Measurements from ENCODE around the gene ABCD1. TPM values are rescaled to one million over a fixed set of nuclear protein-coding genes. Genes with fewer than 3 reads are reported as not detected.
"Not testable (repeated sequence)": the region's sequence is repeated elsewhere in the genome, so short reads cannot be mapped to it uniquely, and the experiment has no call there.

ABCD1 gene
- total RNA-seq, 1 experiment from 2014 or later, result 9.1 TPM

GRCh38 chrX:153697924-153698865, 26.5 kb upstream of the ABCD1 start:
- Mint-ChIP-seq H3K4me1 (no peaks in the 10 kb centered on the region), H3K27me3 (ENCODE audit: low read depth) (no peaks in the 10 kb centered on the region), H3K27ac (peak overlapping the region; percentile 20; the same call in 1 of the 2 replicates), H3K9me3 (no peaks in the 10 kb centered on the region), H3K4me3 (no peak overlapping the region), H3K36me3 (peaks cover 6% of the 10 kb centered on the region; the same call in 1 of the 2 replicates)
- CTCF ChIA-PET, result interaction anchor here (1.2 to 2.6 kb wide), 2 partner anchors 10 to 120 kb away, joined by 3 to 6 read pairs; no protein-coding TSS in a partner anchor
- POLR2A ChIA-PET, result interaction anchor here (1.4 kb wide), 1 partner anchor 13 kb away, joined by 4 read pairs; no protein-coding TSS in a partner anchor
- ATAC-seq, result no peak
- no peak for DNase-seq (ENCODE audit: low spot score)
- TF ChIP-seq FOXK1 (CRISPR knock-in tag; IDR thresholded peaks at IDR 0.05) (no peak), IRF2 (CRISPR knock-in tag; IDR thresholded peaks at IDR 0.05; ENCODE audit: borderline replicate concordance, low read depth) (no peak)
- TF ChIP-seq, protein P1, sequence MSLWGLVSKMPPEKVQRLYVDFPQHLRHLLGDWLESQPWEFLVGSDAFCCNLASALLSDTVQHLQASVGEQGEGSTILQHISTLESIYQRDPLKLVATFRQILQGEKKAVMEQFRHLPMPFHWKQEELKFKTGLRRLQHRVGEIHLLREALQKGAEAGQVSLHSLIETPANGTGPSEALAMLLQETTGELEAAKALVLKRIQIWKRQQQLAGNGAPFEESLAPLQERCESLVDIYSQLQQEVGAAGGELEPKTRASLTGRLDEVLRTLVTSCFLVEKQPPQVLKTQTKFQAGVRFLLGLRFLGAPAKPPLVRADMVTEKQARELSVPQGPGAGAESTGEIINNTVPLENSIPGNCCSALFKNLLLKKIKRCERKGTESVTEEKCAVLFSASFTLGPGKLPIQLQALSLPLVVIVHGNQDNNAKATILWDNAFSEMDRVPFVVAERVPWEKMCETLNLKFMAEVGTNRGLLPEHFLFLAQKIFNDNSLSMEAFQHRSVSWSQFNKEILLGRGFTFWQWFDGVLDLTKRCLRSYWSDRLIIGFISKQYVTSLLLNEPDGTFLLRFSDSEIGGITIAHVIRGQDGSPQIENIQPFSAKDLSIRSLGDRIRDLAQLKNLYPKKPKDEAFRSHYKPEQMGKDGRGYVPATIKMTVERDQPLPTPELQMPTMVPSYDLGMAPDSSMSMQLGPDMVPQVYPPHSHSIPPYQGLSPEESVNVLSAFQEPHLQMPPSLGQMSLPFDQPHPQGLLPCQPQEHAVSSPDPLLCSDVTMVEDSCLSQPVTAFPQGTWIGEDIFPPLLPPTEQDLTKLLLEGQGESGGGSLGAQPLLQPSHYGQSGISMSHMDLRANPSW (CRISPR knock-in tag; conservative IDR thresholded peaks at IDR 0.05; ENCODE audit: low read depth), result no peak

DNA sequence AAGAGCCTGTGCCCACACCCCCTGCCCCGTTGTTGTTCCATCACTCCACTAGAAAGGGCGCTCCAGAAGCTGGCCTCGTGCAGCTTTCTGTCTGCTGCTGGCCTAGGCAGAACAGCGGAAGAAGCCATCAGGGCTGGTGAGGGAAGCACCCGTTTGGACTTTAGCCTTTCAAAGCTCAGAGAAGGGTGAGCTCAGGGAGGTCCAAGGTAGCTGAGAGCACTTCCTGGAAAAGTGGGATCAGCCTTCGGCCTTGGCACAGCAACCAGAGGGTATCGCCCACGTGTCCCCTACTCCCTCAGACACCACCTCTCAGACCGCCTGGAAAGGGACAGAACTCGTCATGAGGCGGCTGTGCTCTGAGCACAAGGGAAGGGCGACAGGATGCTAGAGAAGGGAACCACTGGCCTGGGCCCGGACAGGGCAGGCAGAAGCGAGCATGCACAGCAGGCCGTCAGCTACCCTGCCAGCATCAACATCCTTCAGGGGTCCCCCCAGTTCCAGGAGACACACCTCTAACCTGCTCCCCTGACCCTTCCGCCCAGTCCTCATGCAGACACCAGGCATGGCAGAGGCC, 25.4 kb upstream of the ABCD1 start:
- POLR2A ChIA-PET, result interaction anchor here (1.4 kb wide), 1 partner anchor 14 kb away, joined by 4 read pairs; no protein-coding TSS in a partner anchor
- not testable (repeated sequence) for ATAC-seq; H3K9me3 Mint-ChIP-seq; DNase-seq (ENCODE audit: low spot score); H3K4me1 Mint-ChIP-seq; H3K36me3 Mint-ChIP-seq; H3K27ac Mint-ChIP-seq; H3K27me3 Mint-ChIP-seq (ENCODE audit: low read depth); H3K4me3 Mint-ChIP-seq
- CTCF ChIA-PET, result interaction anchor here (0.6 to 2.6 kb wide), 2 partner anchors 9 kb away, joined by 4 to 6 read pairs; no protein-coding TSS in a partner anchor

GRCh38 chrX:153699784-153700371, 24.8 kb upstream of the ABCD1 start:
- H3K27ac Mint-ChIP-seq; DNase-seq (ENCODE audit: low spot score); POLR2A ChIA-PET; H3K36me3 Mint-ChIP-seq; H3K27me3 Mint-ChIP-seq (ENCODE audit: low read depth); ATAC-seq; H3K9me3 Mint-ChIP-seq; H3K4me3 Mint-ChIP-seq; H3K4me1 Mint-ChIP-seq: not testable (repeated sequence)
- CTCF ChIA-PET, result interaction anchor here (0.6 to 2.6 kb wide), 2 partner anchors 8 to 10 kb away, joined by 4 to 6 read pairs; no protein-coding TSS in a partner anchor

- H3K27ac Mint-ChIP-seq, result no peak overlapping the region
- H3K36me3 Mint-ChIP-seq, result peaks cover 4% of the 10 kb centered on the region; the same call in 1 of the 2 replicates
- DNase-seq (ENCODE audit: low spot score), result no peak
- ChIA-PET CTCF (interaction anchor here (2.6 kb wide), 1 partner anchor 8 kb away, joined by 6 read pairs; no protein-coding TSS in a partner anchor), POLR2A (no interaction called here)
- no peaks in the 10 kb centered on the region for H3K27me3 Mint-ChIP-seq (ENCODE audit: low read depth)
- H3K9me3 Mint-ChIP-seq, result no peaks in the 10 kb centered on the region
- no peak overlapping the region for H3K4me3 Mint-ChIP-seq
- H3K4me1 Mint-ChIP-seq, result no peaks in the 10 kb centered on the region
- ATAC-seq, result no peak
- TF ChIP-seq ZNF423 (CRISPR knock-in tag; IDR thresholded peaks at IDR 0.05) (no peak), E2F1 (CRISPR knock-in tag; IDR thresholded peaks at IDR 0.05) (no peak), PRRX2 (CRISPR knock-in tag; IDR thresholded peaks at IDR 0.05) (no peak), NFE2L1 (CRISPR knock-in tag; IDR thresholded peaks at IDR 0.05) (no peak), ZNF396 (CRISPR knock-in tag; IDR thresholded peaks at IDR 0.05; ENCODE audit: borderline replicate concordance) (no peak), SP1 (CRISPR knock-in tag; conservative IDR thresholded peaks at IDR 0.05) (no peak), ATF1 (CRISPR knock-in tag; IDR thresholded peaks at IDR 0.05) (no peak), ZNF138 (CRISPR knock-in tag; conservative IDR thresholded peaks at IDR 0.05) (no peak), SMAD3 (CRISPR knock-in tag; IDR thresholded peaks at IDR 0.05; ENCODE audit: borderline replicate concordance) (no peak), ZNF219 (CRISPR knock-in tag; IDR thresholded peaks at IDR 0.05; ENCODE audit: borderline replicate concordance) (no peak), FOXK1 (CRISPR knock-in tag; IDR thresholded peaks at IDR 0.05) (no peak)
- TF ChIP-seq, protein P2, sequence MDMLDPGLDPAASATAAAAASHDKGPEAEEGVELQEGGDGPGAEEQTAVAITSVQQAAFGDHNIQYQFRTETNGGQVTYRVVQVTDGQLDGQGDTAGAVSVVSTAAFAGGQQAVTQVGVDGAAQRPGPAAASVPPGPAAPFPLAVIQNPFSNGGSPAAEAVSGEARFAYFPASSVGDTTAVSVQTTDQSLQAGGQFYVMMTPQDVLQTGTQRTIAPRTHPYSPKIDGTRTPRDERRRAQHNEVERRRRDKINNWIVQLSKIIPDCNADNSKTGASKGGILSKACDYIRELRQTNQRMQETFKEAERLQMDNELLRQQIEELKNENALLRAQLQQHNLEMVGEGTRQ (CRISPR knock-in tag; IDR thresholded peaks at IDR 0.05), result no peak
- TF ChIP-seq, protein P3, sequence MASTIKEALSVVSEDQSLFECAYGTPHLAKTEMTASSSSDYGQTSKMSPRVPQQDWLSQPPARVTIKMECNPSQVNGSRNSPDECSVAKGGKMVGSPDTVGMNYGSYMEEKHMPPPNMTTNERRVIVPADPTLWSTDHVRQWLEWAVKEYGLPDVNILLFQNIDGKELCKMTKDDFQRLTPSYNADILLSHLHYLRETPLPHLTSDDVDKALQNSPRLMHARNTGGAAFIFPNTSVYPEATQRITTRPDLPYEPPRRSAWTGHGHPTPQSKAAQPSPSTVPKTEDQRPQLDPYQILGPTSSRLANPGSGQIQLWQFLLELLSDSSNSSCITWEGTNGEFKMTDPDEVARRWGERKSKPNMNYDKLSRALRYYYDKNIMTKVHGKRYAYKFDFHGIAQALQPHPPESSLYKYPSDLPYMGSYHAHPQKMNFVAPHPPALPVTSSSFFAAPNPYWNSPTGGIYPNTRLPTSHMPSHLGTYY (CRISPR knock-in tag; IDR thresholded peaks at IDR 0.05), result no peak
- TF ChIP-seq, protein P4, sequence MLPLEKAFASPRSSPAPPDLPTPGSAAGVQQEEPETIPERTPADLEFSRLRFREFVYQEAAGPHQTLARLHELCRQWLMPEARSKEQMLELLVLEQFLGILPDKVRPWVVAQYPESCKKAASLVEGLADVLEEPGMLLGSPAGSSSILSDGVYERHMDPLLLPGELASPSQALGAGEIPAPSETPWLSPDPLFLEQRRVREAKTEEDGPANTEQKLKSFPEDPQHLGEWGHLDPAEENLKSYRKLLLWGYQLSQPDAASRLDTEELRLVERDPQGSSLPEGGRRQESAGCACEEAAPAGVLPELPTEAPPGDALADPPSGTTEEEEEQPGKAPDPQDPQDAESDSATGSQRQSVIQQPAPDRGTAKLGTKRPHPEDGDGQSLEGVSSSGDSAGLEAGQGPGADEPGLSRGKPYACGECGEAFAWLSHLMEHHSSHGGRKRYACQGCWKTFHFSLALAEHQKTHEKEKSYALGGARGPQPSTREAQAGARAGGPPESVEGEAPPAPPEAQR (CRISPR knock-in tag; IDR thresholded peaks at IDR 0.05), result no peak
Observed at GRCh38 chrX:153700376-153700945, 24.2 kb upstream of the ABCD1 start.
